AG04449 (cell line): ENCODE data around the gene IGSF9.
A peak's percentile ranks its signal among the peaks of the same experiment; 100 is the strongest.

Experiments used
- CTCF ChIA-PET: fragments of 350-600 bp; formaldehyde crosslinking; extraction: SDS; loops from one replicate; lab custom pipeline; 2021; ENCODE audit warnings: antibody characterized with exemption; lab: Yijun Ruan, JAX
- POLR2A ChIA-PET: fragments of 400-600, 350-600 bp; formaldehyde crosslinking; extraction: SDS; loops from one replicate; lab custom pipeline; 2020; ENCODE audit warnings: antibody characterized with exemption, inconsistent platforms; lab: Yijun Ruan, JAX
- DNase-seq: peaks from one replicate; pipeline ENCODE4 v3.0.0-alpha.2; 2010; ENCODE audit warnings: low read depth, low spot score
- H3K4me3 ChIP-seq: 2 replicates; pipeline ENCODE4 v1.5.1; 2011; ENCODE audit warnings: low read depth, mild to moderate bottlenecking, control low read depth, low read length
- TF ChIP-seq, protein P1 (sequence below): IDR thresholded peaks from one replicate; pipeline ENCODE4 v1.5.1; 2011; ENCODE audit warnings: mild to moderate bottlenecking, moderate library complexity, low read length, control low read depth, inconsistent platforms; ENCODE audit not compliant: insufficient read depth; ENCODE audit errors: missing control alignments

The IGSF9 gene, protein sequence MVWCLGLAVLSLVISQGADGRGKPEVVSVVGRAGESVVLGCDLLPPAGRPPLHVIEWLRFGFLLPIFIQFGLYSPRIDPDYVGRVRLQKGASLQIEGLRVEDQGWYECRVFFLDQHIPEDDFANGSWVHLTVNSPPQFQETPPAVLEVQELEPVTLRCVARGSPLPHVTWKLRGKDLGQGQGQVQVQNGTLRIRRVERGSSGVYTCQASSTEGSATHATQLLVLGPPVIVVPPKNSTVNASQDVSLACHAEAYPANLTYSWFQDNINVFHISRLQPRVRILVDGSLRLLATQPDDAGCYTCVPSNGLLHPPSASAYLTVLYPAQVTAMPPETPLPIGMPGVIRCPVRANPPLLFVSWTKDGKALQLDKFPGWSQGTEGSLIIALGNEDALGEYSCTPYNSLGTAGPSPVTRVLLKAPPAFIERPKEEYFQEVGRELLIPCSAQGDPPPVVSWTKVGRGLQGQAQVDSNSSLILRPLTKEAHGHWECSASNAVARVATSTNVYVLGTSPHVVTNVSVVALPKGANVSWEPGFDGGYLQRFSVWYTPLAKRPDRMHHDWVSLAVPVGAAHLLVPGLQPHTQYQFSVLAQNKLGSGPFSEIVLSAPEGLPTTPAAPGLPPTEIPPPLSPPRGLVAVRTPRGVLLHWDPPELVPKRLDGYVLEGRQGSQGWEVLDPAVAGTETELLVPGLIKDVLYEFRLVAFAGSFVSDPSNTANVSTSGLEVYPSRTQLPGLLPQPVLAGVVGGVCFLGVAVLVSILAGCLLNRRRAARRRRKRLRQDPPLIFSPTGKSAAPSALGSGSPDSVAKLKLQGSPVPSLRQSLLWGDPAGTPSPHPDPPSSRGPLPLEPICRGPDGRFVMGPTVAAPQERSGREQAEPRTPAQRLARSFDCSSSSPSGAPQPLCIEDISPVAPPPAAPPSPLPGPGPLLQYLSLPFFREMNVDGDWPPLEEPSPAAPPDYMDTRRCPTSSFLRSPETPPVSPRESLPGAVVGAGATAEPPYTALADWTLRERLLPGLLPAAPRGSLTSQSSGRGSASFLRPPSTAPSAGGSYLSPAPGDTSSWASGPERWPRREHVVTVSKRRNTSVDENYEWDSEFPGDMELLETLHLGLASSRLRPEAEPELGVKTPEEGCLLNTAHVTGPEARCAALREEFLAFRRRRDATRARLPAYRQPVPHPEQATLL

DNA sequence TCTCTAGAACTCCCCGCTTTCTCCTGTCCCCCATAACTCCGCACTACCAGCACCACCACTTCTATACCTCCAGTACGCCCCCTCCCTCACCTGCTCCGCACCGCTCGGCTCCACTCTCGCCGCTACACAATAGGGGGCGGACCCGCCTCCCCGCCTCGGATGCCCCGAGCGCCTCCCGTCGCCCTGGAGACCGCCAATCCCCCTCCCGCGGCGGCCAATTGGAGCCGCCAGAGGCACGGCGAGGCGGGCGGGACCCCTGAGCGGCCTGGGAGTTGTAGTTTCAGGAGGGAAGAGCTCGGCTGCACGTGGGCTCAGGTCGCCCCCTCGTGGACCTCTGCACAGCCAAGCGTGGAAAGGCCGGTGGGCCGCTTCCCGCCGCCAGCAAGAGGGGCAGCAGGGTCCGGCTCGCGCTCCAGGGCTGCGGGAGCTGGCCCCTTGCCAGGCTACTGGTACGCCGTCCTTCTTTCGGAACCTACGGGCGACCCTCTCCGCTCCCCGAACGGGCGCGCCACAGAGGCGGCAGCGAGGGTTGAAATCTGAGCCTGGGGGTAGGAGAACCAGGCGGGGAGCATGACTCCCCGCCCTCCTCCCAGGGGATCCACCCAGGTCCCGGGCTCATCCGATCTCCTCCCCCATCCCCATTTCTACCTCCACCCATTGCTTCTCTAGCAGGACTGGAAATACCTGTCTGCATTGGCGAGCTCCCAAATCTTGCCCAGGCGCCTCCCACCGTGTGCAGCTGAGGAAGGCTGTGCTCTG lies at the start of gene IGSF9:
Gene IGSF9 (minus strand): TSS at position 131 of the 759 bp plus-strand sequence. CDS start 2,159 bp downstream, outside the sequence.
- TF ChIP-seq, protein P1, sequence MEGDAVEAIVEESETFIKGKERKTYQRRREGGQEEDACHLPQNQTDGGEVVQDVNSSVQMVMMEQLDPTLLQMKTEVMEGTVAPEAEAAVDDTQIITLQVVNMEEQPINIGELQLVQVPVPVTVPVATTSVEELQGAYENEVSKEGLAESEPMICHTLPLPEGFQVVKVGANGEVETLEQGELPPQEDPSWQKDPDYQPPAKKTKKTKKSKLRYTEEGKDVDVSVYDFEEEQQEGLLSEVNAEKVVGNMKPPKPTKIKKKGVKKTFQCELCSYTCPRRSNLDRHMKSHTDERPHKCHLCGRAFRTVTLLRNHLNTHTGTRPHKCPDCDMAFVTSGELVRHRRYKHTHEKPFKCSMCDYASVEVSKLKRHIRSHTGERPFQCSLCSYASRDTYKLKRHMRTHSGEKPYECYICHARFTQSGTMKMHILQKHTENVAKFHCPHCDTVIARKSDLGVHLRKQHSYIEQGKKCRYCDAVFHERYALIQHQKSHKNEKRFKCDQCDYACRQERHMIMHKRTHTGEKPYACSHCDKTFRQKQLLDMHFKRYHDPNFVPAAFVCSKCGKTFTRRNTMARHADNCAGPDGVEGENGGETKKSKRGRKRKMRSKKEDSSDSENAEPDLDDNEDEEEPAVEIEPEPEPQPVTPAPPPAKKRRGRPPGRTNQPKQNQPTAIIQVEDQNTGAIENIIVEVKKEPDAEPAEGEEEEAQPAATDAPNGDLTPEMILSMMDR = peak; percentile 69
- ChIA-PET POLR2A (interaction anchor here (1.0 kb wide), 1 partner anchor 14 kb away, joined by 3 read pairs; no protein-coding TSS in a partner anchor), CTCF (interaction anchor here (0.8 to 14.9 kb wide), 9 partner anchors 9 to 135 kb away, joined by 3 to 220 read pairs (median 3); partner anchors contain the start of gene SLAMF9)
- no peak for DNase-seq
- peak within 1 kb of the TSS; percentile 53 for H3K4me3 ChIP-seq

DNA sequence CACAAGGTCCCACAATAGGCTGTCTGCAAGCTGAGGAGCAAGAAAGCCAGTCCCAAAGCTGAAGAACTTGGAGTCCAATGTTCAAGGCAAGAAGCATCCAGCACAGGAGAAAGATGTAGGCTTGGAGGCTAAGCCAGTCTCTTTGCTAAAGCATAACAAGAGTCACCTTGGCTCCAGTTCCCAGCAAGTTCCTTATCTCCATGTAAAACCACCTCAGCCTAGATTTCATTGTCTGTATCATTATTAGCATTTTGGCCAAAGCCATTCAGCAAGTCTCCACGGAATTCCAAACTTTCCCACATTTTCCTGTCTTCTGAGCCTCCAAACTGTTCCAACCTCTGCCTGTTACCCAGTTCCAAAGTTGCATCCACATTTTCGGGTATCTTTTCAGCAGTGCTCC lies 49.5 kb upstream of the IGSF9 start:
- no peak overlapping the region for H3K4me3 ChIP-seq
- ChIA-PET POLR2A (no interaction called here), CTCF (interaction anchor here (2.2 to 11.3 kb wide), 2 partner anchors 12 to 58 kb away, joined by 6 to 164 read pairs; no protein-coding TSS in a partner anchor)
- DNase-seq = no peak
- TF ChIP-seq, protein P1 = no peak

DNA sequence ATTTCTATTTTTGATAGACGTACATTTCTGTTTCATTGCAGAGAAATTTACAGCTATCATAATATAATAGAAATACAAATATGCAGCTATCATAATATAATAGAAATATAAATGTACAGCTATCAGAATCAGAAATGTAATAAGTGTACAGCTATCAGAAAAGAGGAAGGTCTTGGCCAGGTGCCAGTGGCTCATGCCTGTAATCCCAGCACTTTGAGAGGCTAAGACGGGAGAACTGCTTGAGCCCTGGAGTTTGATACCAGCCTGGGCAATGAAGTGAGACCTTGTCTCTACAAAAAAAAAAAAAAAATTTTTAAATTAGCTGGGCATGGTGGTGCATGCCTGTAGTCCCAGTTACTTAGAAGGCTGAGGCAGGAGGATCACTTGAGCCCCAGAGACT lies 48.5 kb upstream of the IGSF9 start:
- POLR2A ChIA-PET = no interaction called here

DNA sequence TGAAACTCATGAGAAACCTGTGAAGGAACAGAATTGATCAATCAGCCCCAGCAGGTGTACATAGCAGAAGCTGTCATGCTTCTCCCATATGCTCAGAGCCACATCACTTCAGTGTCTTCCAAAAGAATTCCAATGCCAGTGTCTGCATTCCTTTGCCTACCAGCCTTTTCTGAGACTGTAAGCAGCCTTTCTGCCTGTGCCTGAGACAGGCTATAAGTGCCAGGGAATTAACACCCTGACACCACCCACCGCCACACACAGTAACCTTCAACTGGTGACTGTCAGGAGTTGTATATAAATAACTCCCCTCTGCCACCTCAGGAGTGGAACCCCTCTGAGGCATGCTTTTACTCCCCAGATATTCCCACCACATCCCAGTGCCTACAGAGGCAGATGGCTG lies 46.7 kb upstream of the IGSF9 start:
- ChIA-PET POLR2A (no interaction called here), CTCF (interaction anchor here (1.6 to 11.3 kb wide), 3 partner anchors 10 to 56 kb away, joined by 4 to 164 read pairs (median 5); no protein-coding TSS in a partner anchor)
- TF ChIP-seq, protein P1 = no peak
- H3K4me3 ChIP-seq = no peak overlapping the region
- no peak for DNase-seq

More for the DNA sequence above, 48.5 kb upstream of the IGSF9 start:
- CTCF ChIA-PET = interaction anchor here (2.2 to 11.3 kb wide), 2 partner anchors 12 to 57 kb away, joined by 6 to 164 read pairs; no protein-coding TSS in a partner anchor
- TF ChIP-seq, protein P1 = no peak
- H3K4me3 ChIP-seq = no peak overlapping the region
- DNase-seq = no peak

DNA sequence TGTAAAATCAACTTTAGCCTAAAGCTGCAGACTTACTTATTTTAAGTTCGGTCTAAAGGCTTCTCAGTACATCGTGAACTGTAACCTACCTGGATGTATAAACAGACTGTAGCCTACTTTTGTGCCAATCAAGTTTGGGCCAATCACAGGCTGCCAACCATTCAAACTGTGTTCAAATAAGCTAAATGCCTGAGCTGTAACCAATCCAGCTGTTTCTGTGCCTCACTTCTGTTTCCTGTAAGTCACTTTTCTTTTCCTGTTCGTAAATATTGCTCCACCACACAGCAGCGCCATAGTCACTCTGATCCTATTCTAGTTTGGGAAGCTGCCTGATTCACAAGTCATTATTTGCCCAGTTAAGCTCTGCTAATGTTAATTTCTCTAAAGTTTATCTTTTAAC lies 46.1 kb upstream of the IGSF9 start:
- ChIA-PET CTCF (interaction anchor here (2.1 to 11.3 kb wide), 2 partner anchors 15 to 56 kb away, joined by 5 to 164 read pairs; no protein-coding TSS in a partner anchor), POLR2A (no interaction called here)

More for the DNA sequence above, 46.1 kb upstream of the IGSF9 start:
- DNase-seq = no peak
- TF ChIP-seq, protein P1 = no peak
- H3K4me3 ChIP-seq = no peak overlapping the region
